Measurements from ENCODE around the gene RCAN1. TPM values are rescaled to one million over a fixed set of nuclear protein-coding genes. Genes with fewer than 3 reads are reported as not detected.

The RCAN1 gene
- total RNA-seq, 1 donor from 2014 or later, result 197 TPM

DNA sequence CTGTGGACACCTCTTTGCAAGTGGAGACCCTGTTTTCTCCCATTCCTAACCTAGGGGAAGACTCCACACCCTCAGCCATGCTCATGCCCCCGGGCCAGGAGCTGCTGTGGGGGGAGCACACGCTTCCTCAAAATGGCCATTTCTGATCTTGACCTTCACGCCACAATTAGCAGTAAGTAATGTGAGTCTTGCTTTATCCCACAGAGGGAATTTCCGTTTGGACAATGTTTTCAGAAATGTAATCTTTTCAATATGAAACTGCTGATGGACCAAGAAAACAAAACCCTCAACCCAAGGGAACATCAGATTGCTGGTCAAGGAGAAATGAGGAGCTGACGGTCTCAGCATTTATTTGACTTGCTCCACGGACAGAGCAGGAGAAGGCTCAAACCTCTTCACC lies 94.6 kb downstream of the RCAN1 start:
- Mint-ChIP-seq H3K27me3 (ENCODE audit: low read depth, unreplicated experiment) (no peaks in the 10 kb centered on the region), H3K4me1 (ENCODE audit: low read depth, unreplicated experiment) (peaks cover 47% of the 10 kb centered on the region), H3K36me3 (ENCODE audit: low read depth, unreplicated experiment) (peaks cover 39% of the 10 kb centered on the region), H3K9me3 (ENCODE audit: unreplicated experiment) (no peaks in the 10 kb centered on the region), H3K4me3 (ENCODE audit: unreplicated experiment) (peak overlapping the region; percentile 20), H3K27ac (ENCODE audit: unreplicated experiment) (no peak overlapping the region)
- FAIRE-seq, result no peak
- Histone ChIP-seq H3K4me2 (ENCODE audit: low read length) (peak overlapping the region; percentile 2), H3K9ac (ENCODE audit: low read length) (no peak overlapping the region), H3K9me3 (ENCODE audit: insufficient read depth, low read depth, low read length) (no peaks in the 10 kb centered on the region), H4K20me1 (ENCODE audit: insufficient read depth, low read length) (peaks cover 97% of the 10 kb centered on the region), H3K4me3 (ENCODE audit: insufficient read depth, low read depth, low read length) (no peak overlapping the region), H3K79me2 (ENCODE audit: insufficient read depth, low read length) (peaks cover 54% of the 10 kb centered on the region), H3K27ac (ENCODE audit: low read depth, low read length) (no peak overlapping the region), H3K4me1 (ENCODE audit: insufficient read depth, low read length) (peaks cover 32% of the 10 kb centered on the region), H3K27me3 (ENCODE audit: insufficient read depth, low read length) (no peaks in the 10 kb centered on the region), H2AFZ (ENCODE audit: low read depth, low read length) (no peak overlapping the region), H3K36me3 (ENCODE audit: insufficient read depth, low read length) (peaks cover 61% of the 10 kb centered on the region)
- DNase-seq (ENCODE audit: low read depth), result no peak
- TF ChIP-seq EZH2 (IDR thresholded peaks at IDR 0.05; ENCODE audit: insufficient read depth, low read length) (no peak), CTCF (IDR thresholded peaks at IDR 0.05; ENCODE audit: insufficient read depth, low read depth, low read length) (no peak)

GRCh38 chr21:34519694-34520093 lies 95.2 kb downstream of the RCAN1 start:
- H3K27me3 ChIP-seq (ENCODE audit: insufficient read depth, low read length), result no peaks in the 10 kb centered on the region
- TF ChIP-seq CTCF (IDR thresholded peaks at IDR 0.05; ENCODE audit: insufficient read depth, low read depth, low read length), result no peak
- no peak for TF ChIP-seq EZH2 (IDR thresholded peaks at IDR 0.05; ENCODE audit: insufficient read depth, low read length)
- peaks cover 97% of the 10 kb centered on the region for H4K20me1 ChIP-seq (ENCODE audit: insufficient read depth, low read length)
- no peak overlapping the region for H3K27ac ChIP-seq (ENCODE audit: low read depth, low read length)
- H3K4me2 ChIP-seq (ENCODE audit: low read length), result no peak overlapping the region
- H3K4me1 ChIP-seq (ENCODE audit: insufficient read depth, low read length), result peaks cover 26% of the 10 kb centered on the region
- Mint-ChIP-seq H3K27me3 (ENCODE audit: low read depth, unreplicated experiment) (no peaks in the 10 kb centered on the region), H3K4me1 (ENCODE audit: low read depth, unreplicated experiment) (peaks cover 43% of the 10 kb centered on the region), H3K9me3 (ENCODE audit: unreplicated experiment) (no peaks in the 10 kb centered on the region), H3K4me3 (ENCODE audit: unreplicated experiment) (no peak overlapping the region), H3K36me3 (ENCODE audit: low read depth, unreplicated experiment) (peaks cover 39% of the 10 kb centered on the region), H3K27ac (ENCODE audit: unreplicated experiment) (no peak overlapping the region)
- FAIRE-seq (no peak), DNase-seq (ENCODE audit: low read depth) (no peak)
- peaks cover 48% of the 10 kb centered on the region for H3K79me2 ChIP-seq (ENCODE audit: insufficient read depth, low read length)
- no peak overlapping the region for H3K4me3 ChIP-seq (ENCODE audit: insufficient read depth, low read depth, low read length)
- H3K36me3 ChIP-seq (ENCODE audit: insufficient read depth, low read length), result peaks cover 61% of the 10 kb centered on the region
- H3K9me3 ChIP-seq (ENCODE audit: insufficient read depth, low read depth, low read length), result no peaks in the 10 kb centered on the region
- H3K9ac ChIP-seq (ENCODE audit: low read length), result no peak overlapping the region
- H2AFZ ChIP-seq (ENCODE audit: low read depth, low read length), result no peak overlapping the region

- H3K4me3 Mint-ChIP-seq (ENCODE audit: unreplicated experiment), result no peak overlapping the region
- Histone ChIP-seq H4K20me1 (ENCODE audit: insufficient read depth, low read length) (peaks cover 93% of the 10 kb centered on the region), H2AFZ (ENCODE audit: low read depth, low read length) (no peak overlapping the region), H3K27me3 (ENCODE audit: insufficient read depth, low read length) (no peaks in the 10 kb centered on the region), H3K4me2 (ENCODE audit: low read length) (no peak overlapping the region), H3K9ac (ENCODE audit: low read length) (no peak overlapping the region), H3K79me2 (ENCODE audit: insufficient read depth, low read length) (peaks cover 41% of the 10 kb centered on the region), H3K27ac (ENCODE audit: low read depth, low read length) (no peak overlapping the region), H3K4me1 (ENCODE audit: insufficient read depth, low read length) (peaks cover 20% of the 10 kb centered on the region), H3K9me3 (ENCODE audit: insufficient read depth, low read depth, low read length) (no peaks in the 10 kb centered on the region), H3K36me3 (ENCODE audit: insufficient read depth, low read length) (peaks cover 61% of the 10 kb centered on the region), H3K4me3 (ENCODE audit: insufficient read depth, low read depth, low read length) (no peak overlapping the region)
- peaks cover 40% of the 10 kb centered on the region for H3K4me1 Mint-ChIP-seq (ENCODE audit: low read depth, unreplicated experiment)
- FAIRE-seq (no peak), DNase-seq (ENCODE audit: low read depth) (no peak)
- no peaks in the 10 kb centered on the region for H3K27me3 Mint-ChIP-seq (ENCODE audit: low read depth, unreplicated experiment)
- H3K9me3 Mint-ChIP-seq (ENCODE audit: unreplicated experiment), result no peaks in the 10 kb centered on the region
- no peak for TF ChIP-seq EZH2 (IDR thresholded peaks at IDR 0.05; ENCODE audit: insufficient read depth, low read length)
- TF ChIP-seq CTCF (IDR thresholded peaks at IDR 0.05; ENCODE audit: insufficient read depth, low read depth, low read length), result no peak
- H3K36me3 Mint-ChIP-seq (ENCODE audit: low read depth, unreplicated experiment), result peaks cover 39% of the 10 kb centered on the region
- no peak overlapping the region for H3K27ac Mint-ChIP-seq (ENCODE audit: unreplicated experiment)
Observed at GRCh38 chr21:34519016-34519415, 95.9 kb downstream of the RCAN1 start.
